Omental fat pad (tissue), 4 donors: ENCODE results near the gene THBS3. TPM values are rescaled to one million over a fixed set of nuclear protein-coding genes. Genes with fewer than 3 reads are reported as not detected.
A peak's percentile ranks its signal among the peaks of the same experiment; 100 is the strongest.
"Not testable (repeated sequence)": the region's sequence is repeated elsewhere in the genome, so short reads cannot be mapped to it uniquely, and the experiment has no call there.

Experiments used
- ATAC-seq: fragments of 150-250 bp; one replicate; pipeline ENCODE4 v1.9.1; 2016; ENCODE audit warnings: mild to moderate bottlenecking, moderate library complexity; ENCODE audit not compliant: low FRiP score
- DNase-seq: peaks from one replicate; pipeline ENCODE4 v3.0.0-alpha.2; 2019; ENCODE audit warnings: low spot score
- total RNA-seq, 4 donors: library from RNA; depleted of rRNA; stranded (reverse); fragments of >200 nt; gene quantifications; one replicate each; pipeline ENCODE4 v1.1.0, GENCODE V29; 2016
- TF ChIP-seq, protein P1 (sequence below), 3 donors: fragments of 450-650 bp; IDR thresholded peaks; one replicate each; pipeline ENCODE4 v1.5.1; 2016 to 2017; ENCODE audit warnings: antibody characterized with exemption in 3 of 3, mild to moderate bottlenecking in 3 of 3, moderate library complexity in 2 of 3

The THBS3 gene
- total RNA-seq, 4 donors from 2014 or later: 11.3 to 32.2 (median 25.0) TPM

DNA sequence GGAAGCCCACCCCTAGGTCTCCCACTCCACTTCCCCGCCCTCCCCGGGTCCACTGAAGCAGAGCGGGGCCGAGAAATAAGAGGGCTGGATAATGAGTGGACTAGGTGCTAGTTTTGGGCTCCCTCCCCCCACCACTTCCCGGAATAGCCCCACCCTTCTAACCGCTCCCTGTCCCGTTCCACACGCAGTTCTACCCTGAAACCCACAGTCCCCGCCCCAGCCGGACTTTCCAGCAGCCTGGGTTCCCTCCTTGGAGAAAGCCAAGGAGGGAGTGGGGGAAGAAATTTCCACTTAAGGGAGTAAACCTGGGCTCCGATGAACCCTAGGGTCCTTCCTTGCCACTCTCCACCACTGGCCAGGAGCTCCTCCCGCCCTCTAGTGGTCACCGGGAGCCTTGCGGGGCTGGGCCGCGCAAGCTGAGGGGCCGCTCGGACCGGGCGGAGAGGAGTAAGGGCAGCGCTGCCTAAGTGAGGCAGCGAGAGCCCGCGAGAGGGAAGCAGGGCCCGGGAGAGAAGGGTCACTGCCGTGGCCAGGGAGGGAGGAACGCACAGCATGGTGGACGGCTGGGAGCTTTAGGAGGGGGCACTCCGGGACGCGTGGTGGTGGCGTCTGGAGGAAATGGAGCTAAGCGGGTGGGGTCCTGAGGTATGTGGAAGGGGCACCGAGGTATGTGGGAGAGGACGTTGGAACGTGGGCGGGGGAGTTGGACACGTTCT is 14.3 kb downstream of the THBS3 start:
- DNase-seq: peak; percentile 82
- TF ChIP-seq, protein P1, sequence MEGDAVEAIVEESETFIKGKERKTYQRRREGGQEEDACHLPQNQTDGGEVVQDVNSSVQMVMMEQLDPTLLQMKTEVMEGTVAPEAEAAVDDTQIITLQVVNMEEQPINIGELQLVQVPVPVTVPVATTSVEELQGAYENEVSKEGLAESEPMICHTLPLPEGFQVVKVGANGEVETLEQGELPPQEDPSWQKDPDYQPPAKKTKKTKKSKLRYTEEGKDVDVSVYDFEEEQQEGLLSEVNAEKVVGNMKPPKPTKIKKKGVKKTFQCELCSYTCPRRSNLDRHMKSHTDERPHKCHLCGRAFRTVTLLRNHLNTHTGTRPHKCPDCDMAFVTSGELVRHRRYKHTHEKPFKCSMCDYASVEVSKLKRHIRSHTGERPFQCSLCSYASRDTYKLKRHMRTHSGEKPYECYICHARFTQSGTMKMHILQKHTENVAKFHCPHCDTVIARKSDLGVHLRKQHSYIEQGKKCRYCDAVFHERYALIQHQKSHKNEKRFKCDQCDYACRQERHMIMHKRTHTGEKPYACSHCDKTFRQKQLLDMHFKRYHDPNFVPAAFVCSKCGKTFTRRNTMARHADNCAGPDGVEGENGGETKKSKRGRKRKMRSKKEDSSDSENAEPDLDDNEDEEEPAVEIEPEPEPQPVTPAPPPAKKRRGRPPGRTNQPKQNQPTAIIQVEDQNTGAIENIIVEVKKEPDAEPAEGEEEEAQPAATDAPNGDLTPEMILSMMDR (IDR thresholded peaks at IDR 0.05): peak in 2 of 3 donors; percentile 87 to 96
- peak; percentile 91 for ATAC-seq

DNA sequence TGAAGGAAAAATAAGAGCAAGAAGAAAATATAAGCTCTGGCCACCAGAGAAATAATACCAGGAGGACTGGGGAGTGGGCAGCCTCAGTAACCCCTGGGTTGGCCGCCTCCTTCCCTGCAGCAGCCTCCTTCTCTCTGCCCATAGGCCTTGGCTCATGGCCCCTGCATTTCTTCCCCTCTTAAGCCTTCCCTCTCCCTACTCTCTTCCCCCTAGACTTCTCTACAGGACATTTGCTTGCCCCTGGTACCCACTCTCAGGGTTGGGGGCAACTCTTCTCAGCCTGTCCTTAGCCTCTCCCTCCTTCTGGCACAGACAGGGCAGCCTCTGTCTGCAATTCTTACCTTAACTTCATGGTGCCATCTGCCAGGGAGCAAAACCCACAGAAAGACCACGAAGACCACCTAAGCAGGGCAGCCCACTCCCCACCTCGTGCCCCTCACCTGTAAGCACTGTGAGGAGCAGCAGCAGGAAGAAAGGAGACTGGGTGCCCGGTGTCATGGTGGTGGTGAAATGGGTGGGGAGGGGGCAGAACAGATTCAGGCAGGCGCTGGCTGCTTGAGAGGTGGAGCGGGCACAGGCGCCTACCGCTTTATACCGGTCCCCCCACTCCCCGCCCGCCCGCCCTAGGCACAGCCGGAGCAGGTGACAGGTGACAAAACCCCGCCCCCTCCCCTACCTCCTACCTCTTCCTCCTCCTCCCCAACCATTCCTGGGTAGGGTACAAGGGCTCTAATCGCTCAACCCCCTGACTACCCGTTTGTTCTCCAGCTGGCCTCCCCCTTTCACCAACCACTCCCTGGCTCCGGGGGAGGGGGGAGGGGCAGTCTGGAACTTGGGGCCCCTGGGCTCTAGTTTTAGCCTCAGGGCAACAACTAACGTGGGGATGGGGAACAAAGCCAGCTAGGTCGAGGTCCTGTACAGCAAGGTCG is 15.1 kb downstream of the THBS3 start:
- ATAC-seq: peak; percentile 8
- TF ChIP-seq, protein P1 (IDR thresholded peaks at IDR 0.05): no peak
- DNase-seq: no peak

DNA sequence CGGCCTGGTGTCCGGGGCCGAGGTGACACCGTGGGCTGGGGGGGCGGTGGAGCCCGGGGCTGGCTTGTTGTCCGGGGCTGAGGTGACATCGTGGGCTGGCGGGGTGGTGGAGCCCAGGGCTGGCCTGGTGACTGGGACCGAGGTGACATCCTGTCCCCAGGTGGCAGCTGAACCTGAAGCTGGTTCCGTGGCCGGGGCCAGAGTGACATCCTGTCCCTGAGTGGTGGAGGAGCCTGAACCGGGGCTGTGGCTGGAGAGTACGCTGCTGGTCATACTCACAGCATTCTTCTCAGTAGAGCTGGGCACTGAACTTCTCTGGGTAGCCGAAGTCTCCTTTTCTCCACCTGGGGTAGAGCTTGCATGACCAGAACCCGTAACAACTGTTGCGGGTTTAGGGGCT is 15.8 kb downstream of the THBS3 start:
- TF ChIP-seq, protein P1 (IDR thresholded peaks at IDR 0.05): no peak
- ATAC-seq: no peak
- DNase-seq: no peak

DNA sequence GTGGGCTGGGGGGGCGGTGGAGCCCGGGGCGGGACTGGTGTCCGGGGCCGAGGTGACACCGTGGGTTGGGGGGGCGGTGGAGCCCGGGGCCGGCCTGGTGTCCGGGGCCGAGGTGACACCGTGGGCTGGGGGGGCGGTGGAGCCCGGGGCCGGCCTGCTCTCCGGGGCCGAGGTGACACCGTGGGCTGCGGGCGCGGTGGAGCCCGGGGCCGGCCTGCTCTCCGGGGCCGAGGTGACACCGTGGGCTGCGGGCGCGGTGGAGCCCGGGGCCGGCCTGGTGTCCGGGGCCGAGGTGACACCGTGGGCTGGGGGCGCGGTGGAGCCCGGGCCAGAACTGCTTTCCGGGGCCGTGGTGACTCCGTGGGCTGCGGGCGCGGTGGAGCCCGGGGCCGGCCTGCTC is 17.8 kb downstream of the THBS3 start:
- not testable (repeated sequence) for ATAC-seq, DNase-seq

DNA sequence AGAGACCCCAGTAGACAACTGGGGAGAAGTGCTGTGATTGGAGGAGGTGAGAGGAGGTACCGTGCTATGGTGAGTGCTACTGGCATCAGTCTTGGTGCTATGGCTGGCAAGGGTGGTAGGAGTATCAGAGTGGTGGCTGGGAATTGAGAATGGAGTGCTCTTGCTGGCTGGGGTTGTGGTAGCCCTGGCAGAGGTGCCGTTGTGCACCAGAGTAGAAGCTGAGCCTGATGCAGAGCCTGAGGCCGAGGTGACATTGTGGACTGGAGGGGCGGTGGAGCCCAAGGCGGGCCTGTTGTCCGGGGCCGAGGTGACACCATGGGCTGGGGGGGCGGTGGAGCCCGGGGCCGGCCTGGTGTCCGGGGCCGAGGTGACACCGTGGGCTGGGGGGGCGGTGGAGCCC is 19.4 kb downstream of the THBS3 start:
- TF ChIP-seq, protein P1 (IDR thresholded peaks at IDR 0.05): no peak
- no peak for ATAC-seq
- DNase-seq: no peak

DNA sequence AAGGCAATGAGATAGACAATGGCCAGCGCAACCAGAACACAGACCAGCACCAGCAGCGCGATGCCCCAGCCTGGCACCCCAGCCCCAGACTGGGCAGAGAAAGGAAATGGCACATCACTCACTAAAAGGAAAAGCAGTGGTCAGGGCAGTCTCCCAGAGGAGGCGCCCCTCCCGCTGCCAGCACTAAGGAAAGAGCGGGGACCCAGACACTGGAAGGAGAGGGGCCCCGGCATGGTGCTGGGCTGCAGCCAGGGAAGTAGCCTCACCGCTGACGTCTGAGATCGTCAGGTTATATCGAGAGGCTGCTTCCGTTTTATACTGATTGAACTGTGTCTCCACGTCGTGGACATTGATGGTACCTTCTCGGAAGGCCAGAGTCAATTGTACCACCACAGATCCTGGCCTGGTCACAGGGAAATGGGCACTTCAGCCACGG is 20.2 kb downstream of the THBS3 start:
- ATAC-seq: no peak
- DNase-seq: no peak
- TF ChIP-seq, protein P1 (IDR thresholded peaks at IDR 0.05): no peak

DNA sequence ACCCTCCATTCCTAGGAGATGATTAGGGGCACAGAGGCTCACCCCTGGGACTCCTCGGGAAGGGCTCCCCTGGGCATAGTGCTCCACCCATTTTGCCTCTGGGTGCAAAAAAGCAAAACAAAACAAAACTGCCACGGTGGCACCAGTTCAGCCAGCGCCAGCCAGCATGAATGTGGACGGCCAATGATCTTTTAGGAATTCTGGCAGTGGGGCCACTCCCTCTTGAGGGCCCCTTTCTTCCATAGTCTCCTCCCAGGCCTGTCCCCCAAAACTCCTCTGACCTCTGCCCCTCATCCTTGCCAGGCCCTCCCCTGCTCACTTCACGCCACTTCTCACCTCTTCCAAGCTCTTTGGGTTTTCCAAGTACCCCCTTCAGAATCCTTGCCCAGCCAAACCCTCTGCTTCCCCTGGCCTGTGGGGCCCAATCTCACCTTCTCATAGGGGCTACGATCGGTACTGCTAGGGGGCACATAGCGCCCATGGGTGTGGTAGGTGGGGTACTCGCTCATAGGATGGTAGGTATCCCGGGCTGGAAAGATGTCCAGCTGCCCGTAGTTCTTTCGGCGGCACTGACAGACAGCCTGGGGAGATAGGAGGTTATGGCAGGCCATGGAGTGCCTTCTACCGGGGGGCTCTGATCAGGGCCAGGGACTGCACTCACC is 20.8 kb downstream of the THBS3 start:
- TF ChIP-seq, protein P1 (IDR thresholded peaks at IDR 0.05): no peak
- ATAC-seq (no peak), DNase-seq (no peak)
